Smooth muscle cell (in vitro differentiated cells): ENCODE data around the gene MTHFSD. TPM values are rescaled to one million over a fixed set of nuclear protein-coding genes. Genes with fewer than 3 reads are reported as not detected.

Source experiments
- DNase-seq: peaks from one replicate; lab custom pipeline; 2025; ENCODE audit not compliant: unreplicated experiment; lab: John Stamatoyannopoulos, UW
- H2AFZ ChIP-seq: fragments of 200-600 bp; sonication (generic); 2 replicates; pipeline ENCODE4 v1.6.0; 2016; ENCODE audit warnings: antibody characterized with exemption, low read depth, mild to moderate bottlenecking
- H3F3A ChIP-seq: fragments of 200-600 bp; sonication (generic); 2 replicates; pipeline ENCODE4 v1.6.0; 2017; ENCODE audit warnings: antibody characterized with exemption, low read depth
- H3K27ac ChIP-seq: fragments of 200-600 bp; sonication (generic); 2 replicates; pipeline ENCODE4 v1.5.1; 2016; ENCODE audit warnings: low read depth, mild to moderate bottlenecking
- H3K27me3 ChIP-seq: fragments of 200-600 bp; sonication (generic); 2 replicates; pipeline ENCODE4 v1.6.1; 2016; ENCODE audit warnings: low read depth, mild to moderate bottlenecking
- H3K36me3 ChIP-seq: fragments of 200-600 bp; sonication (generic); 2 replicates; pipeline ENCODE4 v1.5.1; 2016; ENCODE audit warnings: low read depth
- H3K4me1 ChIP-seq: fragments of 200-600 bp; sonication (generic); 2 replicates; pipeline ENCODE4 v1.5.1; 2016; ENCODE audit warnings: low read depth
- H3K4me2 ChIP-seq: fragments of 200-600 bp; sonication (generic); 2 replicates; pipeline ENCODE4 v1.6.0; 2016; ENCODE audit warnings: mild to moderate bottlenecking
- H3K4me3 ChIP-seq: fragments of 200-600 bp; sonication (generic); 2 replicates; pipeline ENCODE4 v1.5.1; 2016; ENCODE audit warnings: mild to moderate bottlenecking
- H3K79me2 ChIP-seq: fragments of 200-600 bp; sonication (generic); 2 replicates; pipeline ENCODE4 v1.6.0; 2016; ENCODE audit warnings: low read depth, mild to moderate bottlenecking
- H3K9ac ChIP-seq: fragments of 200-600 bp; sonication (generic); 2 replicates; pipeline ENCODE4 v1.6.0; 2016; ENCODE audit warnings: low read depth
- H3K9me3 ChIP-seq: fragments of 200-600 bp; sonication (generic); replicated peaks from 2 replicates; pipeline ENCODE4 v1.5.1; 2016; ENCODE audit warnings: low read depth
- H4K20me1 ChIP-seq: fragments of 200-600 bp; sonication (generic); 2 replicates; pipeline ENCODE4 v1.6.0; 2016; ENCODE audit warnings: low read depth
- WGBS: methylation state at CpG from one replicate; pipeline ENCODE4 v1.1.7; 2016; ENCODE audit warnings: low lambda C conversion rate; 5-methylcytosine and 5-hydroxymethylcytosine counted together
- polyA plus RNA-seq: library from polyadenylated mRNA; unstranded; fragments of >200 nt; fragmentation: Nextera tagmentation; extraction: Ambion mirVana; gene quantifications from 2 replicates; pipeline ENCODE4 v1.2.1, GENCODE V29; 2016
- total RNA-seq: library from RNA; depleted of rRNA; stranded (reverse); fragments of >200 nt; gene quantifications from 2 replicates; pipeline ENCODE4 v1.2.3, GENCODE V29; 2014
- TF ChIP-seq, protein P1 (sequence below): fragments of 200-600 bp; sonication (generic); IDR thresholded peaks from 2 replicates; pipeline ENCODE4 v1.5.1; 2017; ENCODE audit warnings: borderline replicate concordance, mild to moderate bottlenecking, antibody characterized with exemption; ENCODE audit not compliant: insufficient read depth, poor library complexity, severe bottlenecking

MTHFSD gene
- total and polyA plus RNA-seq, 2 experiments from 2014 or later: 13.3 to 23.0 TPM

DNA sequence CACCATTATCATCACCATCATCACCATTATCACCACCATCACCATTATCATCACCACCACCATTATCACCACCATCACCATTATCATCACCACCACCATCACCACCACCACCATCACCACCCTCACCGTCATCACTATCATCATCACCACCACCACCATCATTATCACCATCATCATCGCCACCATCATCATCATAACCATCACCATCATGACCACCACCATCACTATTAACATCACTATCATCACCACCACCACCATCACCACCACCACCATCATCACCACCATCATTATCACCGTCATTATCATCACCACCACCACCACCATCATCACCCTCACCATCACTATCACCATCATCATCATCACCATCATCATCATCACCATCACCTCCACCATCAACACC, 32.5 kb upstream of the MTHFSD start:
- H3F3A ChIP-seq: no peaks in the 10 kb centered on the region
- no peak overlapping the region for H3K27ac ChIP-seq
- 93% methylated on average over 3 of the region's 3 CpGs for WGBS
- H4K20me1 ChIP-seq: no peaks in the 10 kb centered on the region
- DNase-seq: no peak
- no peaks in the 10 kb centered on the region for H3K27me3 ChIP-seq
- no peak overlapping the region for H3K9ac ChIP-seq
- no peaks in the 10 kb centered on the region for H3K4me1 ChIP-seq
- no peak overlapping the region for H3K4me3 ChIP-seq
- no peaks in the 10 kb centered on the region for H3K9me3 ChIP-seq
- no peaks in the 10 kb centered on the region for H3K79me2 ChIP-seq
- H3K4me2 ChIP-seq: no peak overlapping the region
- TF ChIP-seq, protein P1, sequence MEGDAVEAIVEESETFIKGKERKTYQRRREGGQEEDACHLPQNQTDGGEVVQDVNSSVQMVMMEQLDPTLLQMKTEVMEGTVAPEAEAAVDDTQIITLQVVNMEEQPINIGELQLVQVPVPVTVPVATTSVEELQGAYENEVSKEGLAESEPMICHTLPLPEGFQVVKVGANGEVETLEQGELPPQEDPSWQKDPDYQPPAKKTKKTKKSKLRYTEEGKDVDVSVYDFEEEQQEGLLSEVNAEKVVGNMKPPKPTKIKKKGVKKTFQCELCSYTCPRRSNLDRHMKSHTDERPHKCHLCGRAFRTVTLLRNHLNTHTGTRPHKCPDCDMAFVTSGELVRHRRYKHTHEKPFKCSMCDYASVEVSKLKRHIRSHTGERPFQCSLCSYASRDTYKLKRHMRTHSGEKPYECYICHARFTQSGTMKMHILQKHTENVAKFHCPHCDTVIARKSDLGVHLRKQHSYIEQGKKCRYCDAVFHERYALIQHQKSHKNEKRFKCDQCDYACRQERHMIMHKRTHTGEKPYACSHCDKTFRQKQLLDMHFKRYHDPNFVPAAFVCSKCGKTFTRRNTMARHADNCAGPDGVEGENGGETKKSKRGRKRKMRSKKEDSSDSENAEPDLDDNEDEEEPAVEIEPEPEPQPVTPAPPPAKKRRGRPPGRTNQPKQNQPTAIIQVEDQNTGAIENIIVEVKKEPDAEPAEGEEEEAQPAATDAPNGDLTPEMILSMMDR: no peak
- H2AFZ ChIP-seq: no peak overlapping the region
- H3K36me3 ChIP-seq: no peaks in the 10 kb centered on the region

DNA sequence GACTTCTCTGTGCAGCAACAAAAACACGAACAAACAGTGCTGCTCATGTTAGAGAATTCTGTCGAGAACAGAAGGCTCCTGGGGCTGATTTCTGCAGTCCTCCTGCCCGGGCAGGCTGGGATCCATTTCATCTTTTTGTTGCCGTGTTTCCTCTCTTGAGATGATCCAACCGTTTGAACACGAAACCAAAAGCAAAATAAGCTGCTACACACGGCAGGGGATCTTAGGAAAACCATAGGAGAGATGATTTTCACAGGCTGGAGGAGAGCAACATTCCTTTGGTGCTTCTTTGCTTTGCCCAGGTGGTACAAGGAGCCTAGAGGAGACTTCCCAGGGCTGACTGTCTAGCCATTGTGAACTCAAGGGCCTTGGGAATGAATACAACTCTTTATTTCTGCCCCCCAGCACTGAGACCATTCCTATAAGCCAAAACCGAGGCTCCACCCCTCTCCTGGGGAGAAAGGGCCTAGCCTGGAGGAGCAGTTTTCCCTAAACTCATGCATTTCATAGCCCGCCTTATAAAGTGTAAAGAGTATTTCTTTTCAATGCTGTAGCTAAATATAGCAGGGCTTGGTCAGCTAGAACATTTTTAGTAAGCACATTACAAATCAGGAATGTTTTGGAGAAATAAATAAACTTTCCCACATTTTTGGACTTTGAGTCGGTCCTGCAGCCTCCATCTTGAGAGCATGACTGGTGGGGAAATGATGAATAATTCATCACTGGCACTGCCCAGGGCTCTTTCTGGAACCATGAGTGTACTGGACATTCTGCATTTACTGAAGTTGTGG, 31.0 kb upstream of the MTHFSD start:
- no peaks in the 10 kb centered on the region for H3K4me1 ChIP-seq
- peak overlapping the region; percentile 54 for H3K27ac ChIP-seq
- H2AFZ ChIP-seq: no peak overlapping the region
- DNase-seq: no peak
- WGBS: 83% methylated on average over 10 of the region's 10 CpGs
- no peaks in the 10 kb centered on the region for H3K79me2 ChIP-seq
- no peaks in the 10 kb centered on the region for H4K20me1 ChIP-seq
- H3K4me3 ChIP-seq: no peak overlapping the region
- no peaks in the 10 kb centered on the region for H3K36me3 ChIP-seq
- H3K9ac ChIP-seq: no peak overlapping the region
- peaks cover 4% of the 10 kb centered on the region for H3K27me3 ChIP-seq
- TF ChIP-seq, protein P1: no peak
- H3K4me2 ChIP-seq: no peak overlapping the region
- no peaks in the 10 kb centered on the region for H3F3A ChIP-seq
- no peaks in the 10 kb centered on the region for H3K9me3 ChIP-seq

DNA sequence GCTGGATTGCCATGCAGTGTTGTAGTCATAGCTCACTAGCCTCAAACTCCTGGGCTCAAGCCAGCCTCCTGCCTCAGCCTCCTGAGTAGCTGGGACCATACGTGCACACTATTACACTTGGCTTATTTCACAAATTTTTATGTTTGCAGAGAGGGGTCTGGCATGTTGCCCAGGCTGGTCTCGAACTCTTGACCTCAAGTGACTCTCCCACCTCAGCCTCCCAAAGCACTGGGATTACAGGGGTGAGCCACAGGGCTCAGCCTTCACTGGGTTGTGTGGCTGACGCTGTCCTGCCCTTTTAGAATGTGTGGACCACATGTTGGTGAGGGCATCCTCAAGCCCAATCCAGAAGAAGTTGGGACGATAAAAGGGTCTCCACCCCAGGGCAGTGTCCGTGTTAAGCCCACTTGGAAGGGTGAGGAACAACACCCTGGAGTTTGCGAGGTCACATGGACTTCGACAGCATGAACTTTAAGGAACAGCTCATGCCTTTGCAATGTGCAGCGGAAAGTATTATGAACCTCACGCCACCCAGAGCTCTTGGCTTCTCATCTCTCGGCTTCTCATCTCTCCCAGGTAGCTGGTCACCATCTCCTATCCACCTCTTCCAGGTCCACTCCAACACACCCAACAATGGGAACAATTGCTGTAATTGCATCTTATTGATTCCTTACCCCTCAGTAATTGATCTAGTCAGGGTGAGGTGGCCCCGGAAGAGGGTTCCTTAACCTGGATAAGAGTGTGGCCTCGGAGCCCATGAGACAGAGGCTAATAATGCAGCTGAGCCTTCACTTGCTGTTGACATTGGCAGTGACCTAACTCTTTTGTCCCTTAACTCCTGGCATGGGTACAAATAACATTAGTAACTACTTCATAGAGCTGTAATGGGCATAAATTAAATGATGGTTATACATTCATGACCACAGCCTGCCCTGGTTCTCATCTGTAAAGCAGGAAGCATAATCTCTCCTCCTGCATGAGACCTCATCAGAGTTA, 30.0 kb upstream of the MTHFSD start:
- Histone ChIP-seq H3K36me3 (no peaks in the 10 kb centered on the region), H3K9me3 (no peaks in the 10 kb centered on the region), H3F3A (no peaks in the 10 kb centered on the region), H3K4me2 (no peak overlapping the region), H3K4me3 (no peak overlapping the region), H3K4me1 (no peaks in the 10 kb centered on the region), H2AFZ (no peak overlapping the region), H3K79me2 (no peaks in the 10 kb centered on the region), H3K27ac (no peak overlapping the region), H3K27me3 (peaks cover 4% of the 10 kb centered on the region), H4K20me1 (no peaks in the 10 kb centered on the region), H3K9ac (no peak overlapping the region)
- TF ChIP-seq, protein P1: no peak
- no peak for DNase-seq
- 79% methylated on average over 12 of the region's 12 CpGs for WGBS
